Right lobe of liver (tissue), 4 donors: ENCODE data around the gene TRNT1.

ENCODE experiments used
- POLR2A ChIP-seq: fragments of 450-650 bp; IDR thresholded peaks from one replicate; pipeline ENCODE4 v1.6.1; 2017; ENCODE audit warnings: antibody characterized with exemption, mild to moderate bottlenecking
- TF ChIP-seq, protein P1 (sequence below), 4 donors: fragments of 200-600 bp in 3 of 4; fragments of 450-650 bp in 1 of 4; IDR thresholded peaks; one replicate each; pipeline versions ENCODE4 v1.5.1 to v1.8.0; 2016 to 2022; ENCODE audit warnings: antibody characterized with exemption in 4 of 4, mild to moderate bottlenecking in 2 of 4
- donor health status: DM: no; HTN: no; CAD: no.
- donor health status: DM: no; HTN: no; CAD: no.
- donor health status: DM: no; HTN: yes; CAD: no.

DNA sequence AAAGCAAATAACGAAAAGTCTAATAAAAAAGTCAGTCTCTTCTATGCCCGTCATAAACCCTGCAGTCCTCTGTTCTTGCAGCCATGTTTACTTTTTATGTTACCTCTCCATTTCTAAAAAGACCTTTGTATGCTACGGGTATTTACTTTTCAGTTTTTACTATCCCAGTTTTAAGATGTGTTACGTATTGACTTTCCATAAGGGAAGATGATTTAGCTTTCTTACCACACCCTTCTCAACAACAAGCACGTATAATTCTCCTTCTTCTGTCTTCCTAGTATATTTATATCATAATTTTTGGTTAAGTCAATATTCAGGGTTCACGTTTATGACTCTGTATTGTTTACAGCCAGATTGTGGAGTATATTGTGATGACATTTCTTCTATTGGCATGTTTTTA, 10.8 kb downstream of the TRNT1 start:
- TF ChIP-seq, protein P1, sequence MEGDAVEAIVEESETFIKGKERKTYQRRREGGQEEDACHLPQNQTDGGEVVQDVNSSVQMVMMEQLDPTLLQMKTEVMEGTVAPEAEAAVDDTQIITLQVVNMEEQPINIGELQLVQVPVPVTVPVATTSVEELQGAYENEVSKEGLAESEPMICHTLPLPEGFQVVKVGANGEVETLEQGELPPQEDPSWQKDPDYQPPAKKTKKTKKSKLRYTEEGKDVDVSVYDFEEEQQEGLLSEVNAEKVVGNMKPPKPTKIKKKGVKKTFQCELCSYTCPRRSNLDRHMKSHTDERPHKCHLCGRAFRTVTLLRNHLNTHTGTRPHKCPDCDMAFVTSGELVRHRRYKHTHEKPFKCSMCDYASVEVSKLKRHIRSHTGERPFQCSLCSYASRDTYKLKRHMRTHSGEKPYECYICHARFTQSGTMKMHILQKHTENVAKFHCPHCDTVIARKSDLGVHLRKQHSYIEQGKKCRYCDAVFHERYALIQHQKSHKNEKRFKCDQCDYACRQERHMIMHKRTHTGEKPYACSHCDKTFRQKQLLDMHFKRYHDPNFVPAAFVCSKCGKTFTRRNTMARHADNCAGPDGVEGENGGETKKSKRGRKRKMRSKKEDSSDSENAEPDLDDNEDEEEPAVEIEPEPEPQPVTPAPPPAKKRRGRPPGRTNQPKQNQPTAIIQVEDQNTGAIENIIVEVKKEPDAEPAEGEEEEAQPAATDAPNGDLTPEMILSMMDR (IDR thresholded peaks at IDR 0.05), result no peak
- no peak for TF ChIP-seq POLR2A
